Peyer's patch (tissue), 4 donors: ENCODE results near the gene GLB1L3.

Experiments
- CTCF ChIP-seq, 6 experiments: fragments of 450-650 bp in 4 of 6; fragments of 200-600 bp in 2 of 6; sonication (generic) in 1 of 6; IDR thresholded peaks; one replicate each; pipeline ENCODE4 v1.5.1; 2017 to 2019; ENCODE audit warnings: antibody characterized with exemption in 6 of 6, mild to moderate bottlenecking in 3 of 6, moderate library complexity in 1 of 6
- POLR2A ChIP-seq, 2 donors: fragments of 450-650 bp; IDR thresholded peaks; one replicate each; pipeline ENCODE4 v1.5.1; 2017; ENCODE audit warnings: antibody characterized with exemption in 2 of 2, mild to moderate bottlenecking in 2 of 2, moderate library complexity in 2 of 2

GRCh38 chr11:134340354-134340964 lies 64.3 kb downstream of the GLB1L3 start:
- TF ChIP-seq POLR2A (IDR thresholded peaks at IDR 0.05) (no peak), CTCF (IDR thresholded peaks at IDR 0.05) (no peak)
